NB4 (cell line): ENCODE results near the gene B3GALT4.
"Not testable (repeated sequence)": the region's sequence is repeated elsewhere in the genome, so short reads cannot be mapped to it uniquely, and the experiment has no call there.

Experiments
- DNase-seq: peaks from one replicate; pipeline ENCODE4 v3.0.0; 2010; ENCODE audit warnings: low read depth
- H3K4me3 ChIP-seq: one replicate; pipeline ENCODE4 v1.5.1; 2011; ENCODE audit warnings: mild to moderate bottlenecking, low read depth, low read length, moderate library complexity
- MYC ChIP-seq: IDR thresholded peaks from 2 replicates; pipeline ENCODE4 v1.6.1; 2011; ENCODE audit warnings: low read depth, low read length
- POLR2A ChIP-seq: IDR thresholded peaks from 2 replicates; pipeline ENCODE4 v1.6.1; 2011; ENCODE audit warnings: mild to moderate bottlenecking; ENCODE audit not compliant: insufficient read length; ENCODE audit errors: extremely low read depth
- TF ChIP-seq, protein P1 (sequence below): IDR thresholded peaks from 2 replicates; pipeline ENCODE4 v1.6.1; 2011; ENCODE audit warnings: low read depth, low read length
- TF ChIP-seq, protein P2 (sequence below): IDR thresholded peaks from one replicate; pipeline ENCODE4 v1.5.1; 2012; ENCODE audit warnings: low read depth, low read length

B3GALT4 gene

GRCh38 chr6:33251395-33252012, 25.4 kb upstream of the B3GALT4 start:
- no peak for DNase-seq
- TF ChIP-seq, protein P1, sequence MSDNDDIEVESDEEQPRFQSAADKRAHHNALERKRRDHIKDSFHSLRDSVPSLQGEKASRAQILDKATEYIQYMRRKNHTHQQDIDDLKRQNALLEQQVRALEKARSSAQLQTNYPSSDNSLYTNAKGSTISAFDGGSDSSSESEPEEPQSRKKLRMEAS = no peak
- TF ChIP-seq, protein P2, sequence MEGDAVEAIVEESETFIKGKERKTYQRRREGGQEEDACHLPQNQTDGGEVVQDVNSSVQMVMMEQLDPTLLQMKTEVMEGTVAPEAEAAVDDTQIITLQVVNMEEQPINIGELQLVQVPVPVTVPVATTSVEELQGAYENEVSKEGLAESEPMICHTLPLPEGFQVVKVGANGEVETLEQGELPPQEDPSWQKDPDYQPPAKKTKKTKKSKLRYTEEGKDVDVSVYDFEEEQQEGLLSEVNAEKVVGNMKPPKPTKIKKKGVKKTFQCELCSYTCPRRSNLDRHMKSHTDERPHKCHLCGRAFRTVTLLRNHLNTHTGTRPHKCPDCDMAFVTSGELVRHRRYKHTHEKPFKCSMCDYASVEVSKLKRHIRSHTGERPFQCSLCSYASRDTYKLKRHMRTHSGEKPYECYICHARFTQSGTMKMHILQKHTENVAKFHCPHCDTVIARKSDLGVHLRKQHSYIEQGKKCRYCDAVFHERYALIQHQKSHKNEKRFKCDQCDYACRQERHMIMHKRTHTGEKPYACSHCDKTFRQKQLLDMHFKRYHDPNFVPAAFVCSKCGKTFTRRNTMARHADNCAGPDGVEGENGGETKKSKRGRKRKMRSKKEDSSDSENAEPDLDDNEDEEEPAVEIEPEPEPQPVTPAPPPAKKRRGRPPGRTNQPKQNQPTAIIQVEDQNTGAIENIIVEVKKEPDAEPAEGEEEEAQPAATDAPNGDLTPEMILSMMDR = no peak
- TF ChIP-seq POLR2A = no peak
- TF ChIP-seq MYC = no peak
- no peak overlapping the region for H3K4me3 ChIP-seq

DNA sequence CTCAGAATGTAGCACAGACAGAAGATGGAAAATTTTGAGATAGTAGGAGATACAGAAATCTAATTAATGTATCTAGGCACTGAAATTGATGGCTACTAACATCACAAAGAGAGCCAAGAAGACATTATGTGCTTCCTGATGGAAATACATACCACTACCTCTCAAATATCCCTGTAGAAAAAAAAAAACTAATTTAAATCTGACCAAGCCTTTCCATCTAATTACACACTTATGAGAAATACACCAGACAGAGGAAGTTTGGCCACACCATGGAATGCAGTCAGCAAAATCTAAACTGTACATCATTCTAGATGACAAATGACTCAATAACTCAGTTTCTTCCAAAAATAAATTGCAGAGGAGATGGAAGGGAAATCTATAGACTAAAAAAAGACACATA, 24.2 kb upstream of the B3GALT4 start:
- DNase-seq = no peak
- no peak overlapping the region for H3K4me3 ChIP-seq

GRCh38 chr6:33254591-33254990, 22.3 kb upstream of the B3GALT4 start:
- DNase-seq = no peak
- H3K4me3 ChIP-seq = no peak overlapping the region
- TF ChIP-seq MYC (no peak), POLR2A (no peak)
- TF ChIP-seq, protein P1 = no peak
- TF ChIP-seq, protein P2 = no peak

More for the DNA sequence above, 24.2 kb upstream of the B3GALT4 start:
- TF ChIP-seq MYC = no peak

- TF ChIP-seq POLR2A (no peak), MYC (no peak)
- TF ChIP-seq, protein P2 = no peak
- TF ChIP-seq, protein P1 = no peak
- H3K4me3 ChIP-seq = no peak overlapping the region
- no peak for DNase-seq
Measured at GRCh38 chr6:33259032-33259431, 17.9 kb upstream of the B3GALT4 start.

GRCh38 chr6:33262490-33262889, 14.4 kb upstream of the B3GALT4 start:
- H3K4me3 ChIP-seq = not testable (repeated sequence)

GRCh38 chr6:33264015-33264414, 12.9 kb upstream of the B3GALT4 start:
- no peak for TF ChIP-seq POLR2A
- TF ChIP-seq MYC = no peak
- TF ChIP-seq, protein P2 = no peak
- TF ChIP-seq, protein P1 = no peak
- H3K4me3 ChIP-seq = no peak overlapping the region
- no peak for DNase-seq

More at GRCh38 chr6:33262490-33262889, 14.4 kb upstream of the B3GALT4 start:
- not testable (repeated sequence) for DNase-seq

DNA sequence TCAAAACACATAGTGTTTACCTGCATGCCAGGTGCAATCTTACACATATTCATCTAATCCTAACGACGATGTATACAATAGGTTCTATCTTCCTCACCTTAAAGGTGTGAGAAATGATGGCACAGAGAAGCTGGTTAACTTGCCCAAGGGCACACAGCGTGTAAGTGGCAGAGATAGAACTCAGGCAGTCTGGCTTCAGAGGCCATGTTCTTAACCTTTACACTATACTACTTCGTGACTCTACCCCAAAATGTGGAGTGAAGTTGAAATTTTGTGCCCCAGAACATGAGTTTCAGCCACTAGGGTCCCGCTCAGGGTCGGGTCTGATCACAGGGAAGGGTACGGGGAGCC, 5.8 kb upstream of the B3GALT4 start:
- no peak for DNase-seq
- TF ChIP-seq, protein P1 = no peak
- TF ChIP-seq, protein P2 = no peak
- TF ChIP-seq POLR2A (no peak), MYC (no peak; the same call in 1 of the 2 replicates)
- H3K4me3 ChIP-seq = peak overlapping the region; percentile 94
